Right forelimb (tissue), 1 donor: Measurements from ENCODE around the gene PRKAR1B.

ENCODE experiments used
- DNase-seq: peaks from one replicate; pipeline ENCODE4 v3.0.0-alpha.2; 2018

PRKAR1B gene

GRCh38 chr7:601036-601594 lies 126.0 kb downstream of the PRKAR1B start:
- DNase-seq: no peak

- DNase-seq: no peak
Observed at GRCh38 chr7:600149-601035, 126.7 kb downstream of the PRKAR1B start.

- DNase-seq: no peak
Observed at GRCh38 chr7:598899-599298, 128.2 kb downstream of the PRKAR1B start.

GRCh38 chr7:597348-598178 lies 129.5 kb downstream of the PRKAR1B start:
- no peak for DNase-seq

GRCh38 chr7:596819-597182 lies 130.3 kb downstream of the PRKAR1B start:
- no peak for DNase-seq

- no peak for DNase-seq
Observed at GRCh38 chr7:596071-596818, 130.8 kb downstream of the PRKAR1B start.

- no peak for DNase-seq
Observed at GRCh38 chr7:595621-596010, 131.5 kb downstream of the PRKAR1B start.

- DNase-seq: no peak
Observed at GRCh38 chr7:594920-595620, 132.0 kb downstream of the PRKAR1B start.

GRCh38 chr7:594212-594913 lies 132.7 kb downstream of the PRKAR1B start:
- DNase-seq: no peak

GRCh38 chr7:593324-594115 lies 133.6 kb downstream of the PRKAR1B start:
- DNase-seq: no peak

GRCh38 chr7:591856-592628 lies 135.0 kb downstream of the PRKAR1B start:
- DNase-seq: no peak

GRCh38 chr7:590731-591551 lies 136.1 kb downstream of the PRKAR1B start:
- no peak for DNase-seq

- DNase-seq: no peak
Observed at GRCh38 chr7:589781-590575, 137.1 kb downstream of the PRKAR1B start.

- DNase-seq: no peak
Observed at GRCh38 chr7:587767-588166, 139.3 kb downstream of the PRKAR1B start.

GRCh38 chr7:586494-586893 lies 140.6 kb downstream of the PRKAR1B start:
- DNase-seq: no peak

- DNase-seq: no peak
Observed at GRCh38 chr7:585873-586272, 141.2 kb downstream of the PRKAR1B start.

- DNase-seq: no peak
Observed at GRCh38 chr7:585229-585711, 141.8 kb downstream of the PRKAR1B start.

GRCh38 chr7:584820-585219 lies 142.3 kb downstream of the PRKAR1B start:
- no peak for DNase-seq
